Breast epithelium (tissue), 4 donors: ENCODE results near the gene FHIT. TPM values are rescaled to one million over a fixed set of nuclear protein-coding genes. Genes with fewer than 3 reads are reported as not detected.

Experiments used
- DNase-seq, 2 donors: peaks; one replicate each; pipeline ENCODE4 v3.0.0-alpha.2; 2019; ENCODE audit warnings: low spot score in 2 of 2
- H3K27ac ChIP-seq, 2 donors: fragments of 200-600 bp; sonication (generic) in 1 of 2; one replicate each; pipeline ENCODE4 v1.5.1; 2016 to 2019; ENCODE audit warnings: mild to moderate bottlenecking in 1 of 2
- H3K27me3 ChIP-seq, 2 donors: fragments of 200-600 bp; sonication (generic) in 1 of 2; one replicate each; pipeline versions ENCODE4 v1.5.1 to v1.6.0; 2017 to 2019; ENCODE audit warnings: control low read depth in 1 of 2, mild to moderate bottlenecking in 1 of 2
- H3K36me3 ChIP-seq: fragments of 200-600 bp; one replicate; pipeline ENCODE4 v1.5.1; 2019
- H3K4me1 ChIP-seq, 2 donors: fragments of 200-600 bp; sonication (generic); one replicate each; pipeline ENCODE4 v1.5.1; 2016 to 2019; ENCODE audit warnings: control low read depth in 1 of 2
- H3K4me3 ChIP-seq, 3 donors: fragments of 200-600 bp; sonication (generic); 1 replicate in 2 of 3; 2 replicates in 1 of 3; pipeline ENCODE4 v1.5.1; 2016 to 2019; ENCODE audit warnings: mild to moderate bottlenecking in 3 of 3, moderate library complexity in 2 of 3
- H3K9me3 ChIP-seq, 2 donors: fragments of 200-600 bp; sonication (generic) in 1 of 2; one replicate each; pipeline ENCODE4 v1.5.1; 2016 to 2019; ENCODE audit warnings: control low read depth in 1 of 2
- CTCF ChIP-seq, 3 donors: fragments of 450-650 bp; IDR thresholded peaks; one replicate each; pipeline ENCODE4 v1.5.1; 2016 to 2017; ENCODE audit warnings: antibody characterized with exemption in 3 of 3, mild to moderate bottlenecking in 3 of 3, moderate library complexity in 3 of 3
- POLR2A ChIP-seq: fragments of 450-650 bp; IDR thresholded peaks from one replicate; pipeline ENCODE4 v1.6.1; 2016; ENCODE audit warnings: antibody characterized with exemption, mild to moderate bottlenecking, moderate library complexity
- POLR2AphosphoS5 ChIP-seq, 3 donors: sonication (generic); formaldehyde crosslinking; IDR thresholded peaks; one replicate each; pipeline ENCODE4 v1.6.1; 2017; ENCODE audit warnings: antibody characterized with exemption in 3 of 3
- intact Hi-C: fragments of 100-400 bp; cut with DNase I; formaldehyde crosslinking; loops from one replicate; pipeline ENCODE4 v1.15.1; 2023; ENCODE audit warnings: low total_unique reads
- total RNA-seq, 3 donors: library from RNA; depleted of rRNA; stranded (reverse); fragments of >200 nt; gene quantifications; one replicate each; pipeline ENCODE4 v1.1.0, GENCODE V29; 2016

The FHIT gene
- total RNA-seq, 3 donors from 2014 or later: 9.0 to 19.2 (median 17.7) TPM

GRCh38 chr3:60028233-60028632, 1223.0 kb downstream of the FHIT start:
- intact Hi-C loops: no loop called here
- no peak for TF ChIP-seq POLR2A
- no peak for TF ChIP-seq CTCF (IDR thresholded peaks at IDR 0.05)
- no peak for TF ChIP-seq POLR2AphosphoS5 (IDR thresholded peaks at IDR 0.05)
- H3K9me3 ChIP-seq: no peaks in the 10 kb centered on the region
- no peaks in the 10 kb centered on the region for H3K36me3 ChIP-seq
- H3K4me1 ChIP-seq: no peaks in the 10 kb centered on the region
- no peak overlapping the region for H3K4me3 ChIP-seq
- no peak for DNase-seq
- no peaks in the 10 kb centered on the region for H3K27me3 ChIP-seq
- H3K27ac ChIP-seq: no peak overlapping the region

- TF ChIP-seq CTCF (IDR thresholded peaks at IDR 0.05): no peak
- TF ChIP-seq POLR2AphosphoS5 (IDR thresholded peaks at IDR 0.05): no peak
- TF ChIP-seq POLR2A: no peak
- H3K27me3 ChIP-seq: no peaks in the 10 kb centered on the region
- H3K4me1 ChIP-seq: no peaks in the 10 kb centered on the region
- intact Hi-C loops: no loop called here
- H3K4me3 ChIP-seq: no peak overlapping the region
- no peaks in the 10 kb centered on the region for H3K9me3 ChIP-seq
- H3K27ac ChIP-seq: no peak overlapping the region
- DNase-seq: no peak
- H3K36me3 ChIP-seq: no peaks in the 10 kb centered on the region
Observed at GRCh38 chr3:60027335-60027734, 1223.9 kb downstream of the FHIT start.

GRCh38 chr3:60025096-60026050, 1225.9 kb downstream of the FHIT start:
- no peaks in the 10 kb centered on the region for H3K27me3 ChIP-seq
- TF ChIP-seq CTCF (IDR thresholded peaks at IDR 0.05) (no peak), POLR2A (no peak), POLR2AphosphoS5 (IDR thresholded peaks at IDR 0.05) (no peak)
- no peak overlapping the region for H3K27ac ChIP-seq
- H3K4me3 ChIP-seq: no peak overlapping the region
- no peaks in the 10 kb centered on the region for H3K9me3 ChIP-seq
- DNase-seq: no peak
- no peaks in the 10 kb centered on the region for H3K4me1 ChIP-seq
- H3K36me3 ChIP-seq: no peaks in the 10 kb centered on the region
- intact Hi-C loops: no loop called here

GRCh38 chr3:60024400-60024799, 1226.9 kb downstream of the FHIT start:
- Histone ChIP-seq H3K4me1 (no peaks in the 10 kb centered on the region), H3K27ac (no peak overlapping the region), H3K4me3 (no peak overlapping the region), H3K9me3 (no peaks in the 10 kb centered on the region), H3K36me3 (no peaks in the 10 kb centered on the region), H3K27me3 (no peaks in the 10 kb centered on the region)
- DNase-seq: no peak
- intact Hi-C loops: no loop called here
- TF ChIP-seq POLR2AphosphoS5 (IDR thresholded peaks at IDR 0.05) (no peak), POLR2A (no peak), CTCF (IDR thresholded peaks at IDR 0.05) (no peak)

- intact Hi-C loops: no loop called here
- H3K4me3 ChIP-seq: no peak overlapping the region
- no peak for DNase-seq
- no peak overlapping the region for H3K27ac ChIP-seq
- H3K9me3 ChIP-seq: no peaks in the 10 kb centered on the region
- TF ChIP-seq POLR2A (no peak), CTCF (IDR thresholded peaks at IDR 0.05) (no peak), POLR2AphosphoS5 (IDR thresholded peaks at IDR 0.05) (no peak)
- no peaks in the 10 kb centered on the region for H3K27me3 ChIP-seq
- no peaks in the 10 kb centered on the region for H3K36me3 ChIP-seq
- H3K4me1 ChIP-seq: no peaks in the 10 kb centered on the region
Observed at GRCh38 chr3:60023189-60023588, 1228.1 kb downstream of the FHIT start.
